Measurements from ENCODE around the gene C21orf91. TPM values are rescaled to one million over a fixed set of nuclear protein-coding genes. Genes with fewer than 3 reads are reported as not detected.
A peak's percentile ranks its signal among the peaks of the same experiment; 100 is the strongest.

Gene C21orf91
- 10 to 100 TPM; 22.7 to 24.2 TPM for total RNA-seq

GRCh38 chr21:17819114-17819876 is at the start of gene C21orf91:
Gene C21orf91 (minus strand): TSS chr21:17819356. CDS start chr21:17818318, 1,038 bp downstream.
- H3K27me3 Mint-ChIP-seq (ENCODE audit: low read depth) = no peaks in the 10 kb centered on the region
- H3K4me1 Mint-ChIP-seq (ENCODE audit: low read depth) = peaks cover 42% of the 10 kb centered on the region
- peaks cover 7 to 12% of the 10 kb centered on the region in 2 donors for H3K36me3 Mint-ChIP-seq (ENCODE audit: insufficient read depth in 2 of 2)
- DNase-seq (peak; percentile 93 to 94), ATAC-seq (replicated peaks in 1 of 2) (peak; percentile 90 to 91)
- peaks cover 0 to 3% of the 10 kb centered on the region in 2 donors for H3K9me3 Mint-ChIP-seq
- peak within 1 kb of the TSS; percentile 98 for H3K27ac Mint-ChIP-seq
- peak within 1 kb of the TSS; percentile 95 to 97 for H3K4me3 Mint-ChIP-seq

- no peaks in the 10 kb centered on the region for H3K27me3 Mint-ChIP-seq (ENCODE audit: low read depth)
- no peaks in the 10 kb centered on the region for H3K36me3 Mint-ChIP-seq (ENCODE audit: insufficient read depth in 2 of 2)
- H3K27ac Mint-ChIP-seq = no peak overlapping the region
- ATAC-seq (replicated peaks in 1 of 2) (no peak), DNase-seq (no peak)
- H3K9me3 Mint-ChIP-seq = peaks cover 0 to 4% of the 10 kb centered on the region in 2 donors
- H3K4me3 Mint-ChIP-seq = no peak overlapping the region
- H3K4me1 Mint-ChIP-seq (ENCODE audit: low read depth) = no peaks in the 10 kb centered on the region
Observed at GRCh38 chr21:17866590-17866989, 47.4 kb upstream of the C21orf91 start.

- DNase-seq (no peak), ATAC-seq (replicated peaks in 1 of 2) (no peak)
- no peaks in the 10 kb centered on the region for H3K4me1 Mint-ChIP-seq (ENCODE audit: low read depth)
- H3K4me3 Mint-ChIP-seq = no peak overlapping the region
- peaks cover 2 to 7% of the 10 kb centered on the region in 2 donors for H3K9me3 Mint-ChIP-seq
- no peak overlapping the region for H3K27ac Mint-ChIP-seq
- H3K27me3 Mint-ChIP-seq (ENCODE audit: low read depth) = peaks cover 8% of the 10 kb centered on the region
- H3K36me3 Mint-ChIP-seq (ENCODE audit: insufficient read depth in 2 of 2) = peaks cover 0 to 4% of the 10 kb centered on the region in 2 donors
Observed at GRCh38 chr21:17859661-17860060, 40.5 kb upstream of the C21orf91 start.

GRCh38 chr21:17858747-17859146 is 39.6 kb upstream of the C21orf91 start:
- H3K27me3 Mint-ChIP-seq (ENCODE audit: low read depth) = peaks cover 10% of the 10 kb centered on the region
- H3K36me3 Mint-ChIP-seq (ENCODE audit: insufficient read depth in 2 of 2) = peaks cover 0 to 4% of the 10 kb centered on the region in 2 donors
- ATAC-seq (replicated peaks in 1 of 2) = no peak
- no peak overlapping the region for H3K27ac Mint-ChIP-seq
- DNase-seq = no peak
- no peaks in the 10 kb centered on the region for H3K4me1 Mint-ChIP-seq (ENCODE audit: low read depth)
- peaks cover 2 to 7% of the 10 kb centered on the region in 2 donors for H3K9me3 Mint-ChIP-seq
- H3K4me3 Mint-ChIP-seq = no peak overlapping the region

DNA sequence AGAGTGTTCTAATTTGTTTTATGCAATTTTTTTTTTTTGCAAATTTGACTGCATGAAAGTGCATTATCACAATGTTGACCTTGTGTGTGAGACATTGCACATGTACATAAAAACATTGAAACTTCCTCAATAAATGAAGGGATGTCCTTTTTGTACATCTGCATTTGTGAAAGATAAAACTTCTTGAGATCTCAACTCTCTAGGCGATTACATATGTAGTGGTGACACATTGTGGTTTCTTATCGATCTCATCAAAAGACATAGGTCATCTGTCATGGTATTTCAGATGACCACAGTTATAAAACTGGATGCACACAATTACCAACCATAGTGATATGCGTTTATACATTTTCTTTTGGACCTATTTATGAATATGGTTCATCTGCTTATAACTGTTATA is 35.6 kb upstream of the C21orf91 start:
- no peaks in the 10 kb centered on the region for H3K4me1 Mint-ChIP-seq (ENCODE audit: low read depth)
- peaks cover 0 to under 1% of the 10 kb centered on the region in 2 donors for H3K36me3 Mint-ChIP-seq (ENCODE audit: insufficient read depth in 2 of 2)
- peaks cover 16% of the 10 kb centered on the region for H3K27me3 Mint-ChIP-seq (ENCODE audit: low read depth)
- H3K27ac Mint-ChIP-seq = no peak overlapping the region
- ATAC-seq (replicated peaks in 1 of 2) (no peak), DNase-seq (no peak)
- no peak overlapping the region for H3K4me3 Mint-ChIP-seq
- H3K9me3 Mint-ChIP-seq = peaks cover 2 to 5% of the 10 kb centered on the region in 2 donors

- H3K9me3 Mint-ChIP-seq = peaks cover 2 to 3% of the 10 kb centered on the region in 2 donors
- no peaks in the 10 kb centered on the region for H3K4me1 Mint-ChIP-seq (ENCODE audit: low read depth)
- DNase-seq = no peak
- no peaks in the 10 kb centered on the region for H3K36me3 Mint-ChIP-seq (ENCODE audit: insufficient read depth in 2 of 2)
- peaks cover 16% of the 10 kb centered on the region for H3K27me3 Mint-ChIP-seq (ENCODE audit: low read depth)
- no peak overlapping the region for H3K27ac Mint-ChIP-seq
- H3K4me3 Mint-ChIP-seq = no peak overlapping the region
- no peak for ATAC-seq (replicated peaks in 1 of 2)
Observed at GRCh38 chr21:17853393-17854275, 34.5 kb upstream of the C21orf91 start.

GRCh38 chr21:17848228-17848627 is 29.1 kb upstream of the C21orf91 start:
- no peak overlapping the region for H3K4me3 Mint-ChIP-seq
- peaks cover 6% of the 10 kb centered on the region for H3K4me1 Mint-ChIP-seq (ENCODE audit: low read depth)
- peaks cover under 1% of the 10 kb centered on the region for H3K27me3 Mint-ChIP-seq (ENCODE audit: low read depth)
- peak overlapping the region; percentile 4 for H3K27ac Mint-ChIP-seq
- DNase-seq = peak; percentile 1 to 26
- ATAC-seq (replicated peaks in 1 of 2) = peak; percentile 58 to 88
- no peaks in the 10 kb centered on the region for H3K9me3 Mint-ChIP-seq
- no peaks in the 10 kb centered on the region for H3K36me3 Mint-ChIP-seq (ENCODE audit: insufficient read depth in 2 of 2)

DNA sequence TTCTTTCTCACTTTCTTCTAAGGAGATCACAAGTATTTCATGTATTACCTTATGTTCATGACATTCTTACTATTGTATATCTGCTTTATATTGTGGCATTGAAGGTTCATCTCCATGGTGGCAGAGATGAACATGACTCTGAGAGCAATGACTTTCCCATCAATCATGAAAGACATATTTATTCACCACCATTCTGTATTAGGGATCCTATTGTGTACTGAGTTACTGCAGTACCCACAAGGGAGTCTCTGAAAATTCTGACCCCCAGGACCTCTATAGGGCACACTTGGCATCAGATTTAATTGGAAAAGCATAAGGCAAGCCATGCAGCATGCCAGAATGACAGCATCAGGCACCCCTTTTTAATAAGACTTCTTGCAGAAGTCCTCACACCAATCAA is 21.9 kb upstream of the C21orf91 start:
- no peaks in the 10 kb centered on the region for H3K36me3 Mint-ChIP-seq (ENCODE audit: insufficient read depth in 2 of 2)
- ATAC-seq (replicated peaks in 1 of 2) (no peak), DNase-seq (no peak)
- no peaks in the 10 kb centered on the region for H3K27me3 Mint-ChIP-seq (ENCODE audit: low read depth)
- no peak overlapping the region for H3K27ac Mint-ChIP-seq
- no peaks in the 10 kb centered on the region for H3K9me3 Mint-ChIP-seq
- no peak overlapping the region for H3K4me3 Mint-ChIP-seq
- H3K4me1 Mint-ChIP-seq (ENCODE audit: low read depth) = no peaks in the 10 kb centered on the region

- no peak for ATAC-seq (replicated peaks in 1 of 2)
- Mint-ChIP-seq H3K36me3 (ENCODE audit: insufficient read depth in 2 of 2) (no peaks in the 10 kb centered on the region), H3K27ac (no peak overlapping the region), H3K9me3 (no peaks in the 10 kb centered on the region), H3K4me3 (no peak overlapping the region), H3K4me1 (ENCODE audit: low read depth) (no peaks in the 10 kb centered on the region), H3K27me3 (ENCODE audit: low read depth) (no peaks in the 10 kb centered on the region)
- DNase-seq = no peak
Observed at GRCh38 chr21:17834639-17835354, 15.6 kb upstream of the C21orf91 start.

DNA sequence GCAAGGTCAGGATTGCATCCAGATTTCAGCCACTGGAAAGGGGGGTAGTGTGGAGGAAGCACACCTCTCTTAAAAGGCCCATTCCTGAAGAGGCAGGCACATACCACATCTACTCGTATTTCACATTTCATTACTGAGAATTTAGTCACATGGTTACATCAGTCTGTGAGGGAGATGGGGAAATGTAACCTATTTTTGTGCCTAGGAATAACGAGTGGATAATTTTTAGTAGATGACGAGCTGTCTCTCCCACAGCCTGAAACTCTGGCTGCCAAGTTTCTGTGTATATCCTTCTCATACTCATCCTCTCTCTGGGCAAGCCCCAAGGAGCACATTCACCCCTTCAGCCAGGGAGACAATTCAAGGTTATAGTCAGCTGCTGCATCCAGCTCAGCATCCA is 10.3 kb upstream of the C21orf91 start:
- Mint-ChIP-seq H3K36me3 (ENCODE audit: insufficient read depth in 2 of 2) (peaks cover 2 to 7% of the 10 kb centered on the region in 2 donors), H3K4me3 (no peak overlapping the region), H3K27me3 (ENCODE audit: low read depth) (no peaks in the 10 kb centered on the region), H3K27ac (no peak overlapping the region), H3K9me3 (peaks cover 0 to 7% of the 10 kb centered on the region in 2 donors), H3K4me1 (ENCODE audit: low read depth) (no peaks in the 10 kb centered on the region)
- DNase-seq (no peak), ATAC-seq (replicated peaks in 1 of 2) (no peak)

- peaks cover 2 to 8% of the 10 kb centered on the region in 2 donors for H3K36me3 Mint-ChIP-seq (ENCODE audit: insufficient read depth in 2 of 2)
- no peak for DNase-seq
- no peak overlapping the region for H3K27ac Mint-ChIP-seq
- no peak for ATAC-seq (replicated peaks in 1 of 2)
- no peaks in the 10 kb centered on the region for H3K4me1 Mint-ChIP-seq (ENCODE audit: low read depth)
- H3K4me3 Mint-ChIP-seq = no peak overlapping the region
- H3K27me3 Mint-ChIP-seq (ENCODE audit: low read depth) = no peaks in the 10 kb centered on the region
- peaks cover 1 to 7% of the 10 kb centered on the region in 2 donors for H3K9me3 Mint-ChIP-seq
Observed at GRCh38 chr21:17828223-17828622, 9.1 kb upstream of the C21orf91 start.

DNA sequence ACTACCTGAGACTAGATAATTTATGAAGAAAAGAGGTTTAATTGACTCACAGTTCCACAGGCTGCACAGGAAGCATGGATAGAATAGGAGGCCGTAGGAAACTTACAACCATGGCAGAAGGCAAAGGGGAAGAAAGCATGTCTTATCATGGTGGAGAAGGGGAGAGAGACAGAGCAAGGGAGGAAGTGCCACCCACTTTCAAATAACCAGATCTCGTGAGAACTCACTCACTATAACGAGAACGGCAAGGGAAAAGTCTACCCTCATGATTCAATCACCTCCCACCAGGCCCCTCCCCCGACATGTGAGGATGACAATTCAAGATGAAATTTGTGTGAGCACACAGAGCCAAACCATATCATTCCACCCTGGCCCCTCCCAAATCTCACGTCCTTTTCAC is 4.7 kb upstream of the C21orf91 start:
- no peak for ATAC-seq (replicated peaks in 1 of 2)

More for the DNA sequence above, 4.7 kb upstream of the C21orf91 start:
- Mint-ChIP-seq H3K4me1 (ENCODE audit: low read depth) (peaks cover 13% of the 10 kb centered on the region), H3K27ac (no peak overlapping the region), H3K27me3 (ENCODE audit: low read depth) (no peaks in the 10 kb centered on the region), H3K36me3 (ENCODE audit: insufficient read depth in 2 of 2) (peaks cover 2 to 8% of the 10 kb centered on the region in 2 donors), H3K4me3 (no peak overlapping the region), H3K9me3 (peaks cover 3 to 7% of the 10 kb centered on the region in 2 donors)
- DNase-seq = no peak

Measured in activated T-cell treated with anti-CD3 and anti-CD28 coated beads, Interleukin-2, amount 50 U/mL, for 72 hours (primary cell).